ENCODE data around the gene GLI3.

GLI3 gene

GRCh38 chr7:42071372-42072261 is 165.4 kb downstream of the GLI3 start:
- Histone ChIP-seq H3K4me1 (ENCODE audit: low read length) (no peaks in the 10 kb centered on the region), H3K79me2 (ENCODE audit: low read length) (no peaks in the 10 kb centered on the region), H2AFZ (ENCODE audit: low read depth, low read length) (no peak overlapping the region), H3K36me3 (replicated peaks; ENCODE audit: low read depth, low read length) (no peaks in the 10 kb centered on the region), H3K9me3 (ENCODE audit: insufficient read depth, low read length) (no peaks in the 10 kb centered on the region), H3K9ac (ENCODE audit: low read length) (no peak overlapping the region), H4K20me1 (ENCODE audit: insufficient read depth, low read length) (no peaks in the 10 kb centered on the region), H3K4me3 (ENCODE audit: low read length) (no peak overlapping the region), H3K27ac (ENCODE audit: low read length) (no peak overlapping the region), H3K4me2 (ENCODE audit: low read length) (no peak overlapping the region), H3K27me3 (ENCODE audit: low read depth, low read length) (no peaks in the 10 kb centered on the region)
- no peak for TF ChIP-seq CTCF (IDR thresholded peaks at IDR 0.05; ENCODE audit: low read depth, low read length)
- TF ChIP-seq EZH2phosphoT487 (IDR thresholded peaks at IDR 0.05; ENCODE audit: low read depth): no peak

GRCh38 chr7:42070068-42070467 is 166.9 kb downstream of the GLI3 start:
- Histone ChIP-seq H3K36me3 (replicated peaks; ENCODE audit: low read depth, low read length) (no peaks in the 10 kb centered on the region), H3K4me3 (ENCODE audit: low read length) (no peak overlapping the region), H3K79me2 (ENCODE audit: low read length) (no peaks in the 10 kb centered on the region), H3K27ac (ENCODE audit: low read length) (no peak overlapping the region), H3K27me3 (ENCODE audit: low read depth, low read length) (no peaks in the 10 kb centered on the region), H3K4me2 (ENCODE audit: low read length) (no peak overlapping the region), H4K20me1 (ENCODE audit: insufficient read depth, low read length) (no peaks in the 10 kb centered on the region), H3K4me1 (ENCODE audit: low read length) (no peaks in the 10 kb centered on the region), H3K9me3 (ENCODE audit: insufficient read depth, low read length) (no peaks in the 10 kb centered on the region), H2AFZ (ENCODE audit: low read depth, low read length) (no peak overlapping the region), H3K9ac (ENCODE audit: low read length) (no peak overlapping the region)
- no peak for TF ChIP-seq CTCF (IDR thresholded peaks at IDR 0.05; ENCODE audit: low read depth, low read length)

GRCh38 chr7:42069590-42069989 is 167.4 kb downstream of the GLI3 start:
- Histone ChIP-seq H3K4me1 (ENCODE audit: low read length) (no peaks in the 10 kb centered on the region), H3K9ac (ENCODE audit: low read length) (no peak overlapping the region), H3K9me3 (ENCODE audit: insufficient read depth, low read length) (no peaks in the 10 kb centered on the region), H3K27me3 (ENCODE audit: low read depth, low read length) (no peaks in the 10 kb centered on the region), H3K4me2 (ENCODE audit: low read length) (no peak overlapping the region), H2AFZ (ENCODE audit: low read depth, low read length) (no peak overlapping the region), H3K79me2 (ENCODE audit: low read length) (no peaks in the 10 kb centered on the region), H3K36me3 (replicated peaks; ENCODE audit: low read depth, low read length) (no peaks in the 10 kb centered on the region), H4K20me1 (ENCODE audit: insufficient read depth, low read length) (no peaks in the 10 kb centered on the region), H3K4me3 (ENCODE audit: low read length) (no peak overlapping the region), H3K27ac (ENCODE audit: low read length) (no peak overlapping the region)
- TF ChIP-seq CTCF (IDR thresholded peaks at IDR 0.05; ENCODE audit: low read depth, low read length): no peak
- no peak for TF ChIP-seq EZH2phosphoT487 (IDR thresholded peaks at IDR 0.05; ENCODE audit: low read depth)

- H3K9ac ChIP-seq (ENCODE audit: low read length): no peak overlapping the region
- H3K27ac ChIP-seq (ENCODE audit: low read length): no peak overlapping the region
- H3K4me3 ChIP-seq (ENCODE audit: low read length): no peak overlapping the region
- no peaks in the 10 kb centered on the region for H3K27me3 ChIP-seq (ENCODE audit: low read depth, low read length)
- H4K20me1 ChIP-seq (ENCODE audit: insufficient read depth, low read length): no peaks in the 10 kb centered on the region
- no peaks in the 10 kb centered on the region for H3K4me1 ChIP-seq (ENCODE audit: low read length)
- no peaks in the 10 kb centered on the region for H3K79me2 ChIP-seq (ENCODE audit: low read length)
- H3K4me2 ChIP-seq (ENCODE audit: low read length): no peak overlapping the region
- H3K36me3 ChIP-seq (replicated peaks; ENCODE audit: low read depth, low read length): no peaks in the 10 kb centered on the region
- H2AFZ ChIP-seq (ENCODE audit: low read depth, low read length): no peak overlapping the region
- TF ChIP-seq EZH2phosphoT487 (IDR thresholded peaks at IDR 0.05; ENCODE audit: low read depth) (no peak), CTCF (IDR thresholded peaks at IDR 0.05; ENCODE audit: low read depth, low read length) (no peak)
- no peaks in the 10 kb centered on the region for H3K9me3 ChIP-seq (ENCODE audit: insufficient read depth, low read length)
These were observed 168.3 kb downstream of the GLI3 start for GRCh38 chr7:42068554-42069280.

All from OCI-LY3 (cell line).